Cerebellar cortex (tissue), 1 donor: Measurements from ENCODE around the gene DGKG.

Experiments
- DNase-seq: peaks from one replicate; pipeline ENCODE4 v3.0.0-alpha.2; 2015; ENCODE audit warnings: low spot score

Gene DGKG

DNA sequence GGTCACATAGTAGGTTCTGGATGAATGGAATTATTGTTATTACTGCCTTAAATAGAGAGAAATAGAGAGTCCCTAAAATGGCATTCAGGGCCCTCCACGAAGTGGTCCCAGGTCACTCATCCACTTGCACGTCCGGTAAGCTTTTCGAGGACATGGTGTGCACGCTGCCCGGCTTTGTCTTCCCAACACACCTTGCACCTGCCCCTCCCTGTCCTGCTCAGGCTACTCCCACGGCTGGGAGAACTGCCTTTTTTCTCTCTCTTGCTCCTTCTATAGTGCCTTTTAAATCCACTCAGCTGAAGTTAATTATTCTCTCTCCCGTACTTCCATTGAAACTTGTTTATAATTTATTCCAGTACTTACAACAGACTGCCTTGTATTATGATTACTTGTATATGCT lies 5.6 kb upstream of the DGKG start:
- DNase-seq, result no peak

DNA sequence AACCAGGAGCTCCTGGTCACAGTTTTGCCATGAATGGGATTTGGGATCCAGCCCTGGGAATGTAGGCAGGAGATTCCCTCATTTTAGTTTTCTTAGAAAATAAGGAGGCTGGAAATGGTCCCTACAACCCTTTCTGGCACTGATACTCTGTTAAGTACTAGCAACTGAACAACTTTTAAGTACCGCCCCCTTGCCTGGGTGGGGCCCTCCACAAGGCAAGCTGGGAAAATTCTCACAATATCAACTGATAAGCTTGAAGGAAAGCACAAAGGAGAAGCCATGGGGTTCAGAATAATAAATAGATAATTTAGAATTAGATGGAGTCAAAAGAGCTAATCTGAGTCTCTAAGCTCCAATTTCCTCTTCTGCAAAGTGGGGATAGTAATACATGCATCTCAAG lies 4.2 kb upstream of the DGKG start:
- DNase-seq, result no peak

DNA sequence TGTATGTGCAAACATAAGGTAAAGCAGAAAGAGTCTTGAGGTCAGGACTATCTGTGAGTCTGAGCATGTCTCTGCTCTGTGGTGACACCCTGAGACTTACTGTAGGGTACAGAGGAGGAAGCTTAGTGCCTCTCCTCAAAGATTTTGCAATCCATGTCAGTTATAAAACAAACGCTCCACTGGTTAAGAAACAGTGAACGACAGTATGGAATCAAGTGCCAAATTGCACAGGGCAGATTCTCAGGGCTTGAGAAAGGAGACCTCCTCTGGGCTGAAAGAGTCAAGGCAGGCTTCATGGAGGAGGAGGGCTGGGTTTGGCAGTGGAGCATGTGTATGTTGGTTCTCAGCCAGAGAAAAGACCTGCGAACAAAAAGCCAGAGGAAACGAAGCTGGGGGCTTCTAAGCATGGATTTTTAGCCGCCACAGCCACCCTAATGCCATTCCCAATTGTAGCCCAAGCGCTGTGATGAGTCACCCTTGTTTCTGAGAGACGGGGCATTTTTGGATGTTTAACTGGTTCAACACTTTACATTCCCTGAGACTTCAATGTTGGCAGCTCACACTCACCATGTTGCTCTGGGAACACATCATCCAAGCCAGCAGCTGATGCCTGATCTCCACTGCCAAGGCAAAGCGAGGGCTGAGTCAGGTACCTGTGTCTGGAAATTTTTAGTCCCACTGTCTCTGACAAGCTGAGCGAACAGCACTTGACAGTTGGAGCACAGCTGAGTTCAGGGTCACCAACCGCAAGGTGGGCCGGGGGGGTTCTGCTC lies 3.4 kb upstream of the DGKG start:
- peak; percentile 94 for DNase-seq

DNA sequence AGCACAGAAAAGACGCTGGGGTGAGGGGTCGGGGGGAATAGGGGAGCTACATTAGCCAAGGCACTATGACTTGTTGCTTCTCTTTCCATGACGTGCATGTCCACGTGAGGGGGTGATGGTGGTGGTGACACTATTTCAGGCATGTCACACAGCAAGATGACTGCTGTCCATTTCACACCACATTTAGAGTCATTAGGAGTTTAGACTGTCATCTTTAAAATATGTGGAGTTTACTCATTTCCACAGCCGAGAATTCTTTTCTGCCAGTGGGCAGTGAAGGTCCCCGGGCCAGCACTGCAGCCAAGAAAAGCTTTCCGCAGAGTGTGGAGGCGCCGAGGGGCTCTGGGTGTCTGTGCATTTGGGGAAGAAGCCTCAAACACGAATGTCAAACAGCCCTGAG lies 954 bp upstream of the DGKG start:
- DNase-seq, result no peak

DNA sequence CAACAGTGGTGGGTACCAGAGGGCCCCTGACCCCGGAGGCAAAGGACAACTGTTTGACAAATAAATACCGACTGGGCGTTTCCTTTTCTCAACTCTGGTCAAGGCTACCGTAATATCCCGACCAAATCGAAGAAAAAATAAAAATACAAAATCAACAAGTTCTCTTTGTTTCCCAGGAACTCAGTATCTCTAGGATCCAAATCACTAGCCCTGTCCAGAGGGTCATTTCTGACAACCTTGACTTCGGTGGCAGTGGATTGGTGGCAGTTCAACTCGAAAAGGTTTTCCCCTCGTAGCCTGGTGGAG lies 456 bp upstream of the DGKG start:
- DNase-seq, result no peak

DNA sequence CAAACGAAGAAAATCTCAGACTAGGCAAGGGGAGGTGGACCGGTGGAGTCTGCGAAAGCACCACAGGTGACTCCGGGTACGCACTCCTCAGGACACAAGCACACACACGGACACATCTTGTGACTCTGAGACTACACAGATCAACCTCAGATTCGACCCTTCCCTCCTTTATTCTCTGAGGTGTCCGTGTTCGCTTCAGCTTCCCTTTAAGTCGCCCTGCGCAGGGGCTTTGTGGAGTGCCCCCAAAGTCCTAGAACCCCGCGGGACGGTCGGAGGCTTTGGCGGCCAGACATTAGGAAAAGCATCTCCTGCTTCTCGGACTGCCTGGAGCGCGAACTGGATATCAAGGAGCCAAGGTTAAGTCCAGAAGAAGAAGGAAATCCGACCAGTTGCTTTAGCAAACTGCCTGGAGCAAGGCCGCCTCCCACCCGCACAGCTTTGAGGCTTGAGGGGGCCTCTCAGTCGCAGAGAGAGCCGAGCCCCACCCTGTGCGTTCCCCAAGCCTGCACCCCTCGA lies 730 bp downstream of the DGKG start:
- DNase-seq, result peak; percentile 37

DNA sequence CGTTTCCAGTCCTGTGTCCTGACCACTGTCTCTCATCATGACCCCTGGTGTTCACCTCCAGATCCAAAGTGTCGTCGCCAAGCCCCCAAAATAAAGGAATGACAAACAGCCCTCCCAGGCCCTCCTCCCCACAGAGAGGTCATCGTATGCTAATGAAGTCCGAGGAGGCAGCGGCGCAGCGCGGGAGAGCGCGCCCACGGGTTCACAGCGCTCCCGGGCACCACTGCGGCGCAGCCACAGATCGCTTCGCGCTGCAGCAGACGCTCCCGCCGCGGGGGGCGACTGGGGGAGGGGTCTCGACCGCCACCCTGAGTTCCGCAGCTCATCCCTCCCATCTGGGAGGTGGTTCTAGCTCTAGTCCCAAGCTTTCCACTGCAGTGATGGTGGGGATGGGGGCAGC lies 1.3 kb downstream of the DGKG start:
- DNase-seq, result peak; percentile 37

DNA sequence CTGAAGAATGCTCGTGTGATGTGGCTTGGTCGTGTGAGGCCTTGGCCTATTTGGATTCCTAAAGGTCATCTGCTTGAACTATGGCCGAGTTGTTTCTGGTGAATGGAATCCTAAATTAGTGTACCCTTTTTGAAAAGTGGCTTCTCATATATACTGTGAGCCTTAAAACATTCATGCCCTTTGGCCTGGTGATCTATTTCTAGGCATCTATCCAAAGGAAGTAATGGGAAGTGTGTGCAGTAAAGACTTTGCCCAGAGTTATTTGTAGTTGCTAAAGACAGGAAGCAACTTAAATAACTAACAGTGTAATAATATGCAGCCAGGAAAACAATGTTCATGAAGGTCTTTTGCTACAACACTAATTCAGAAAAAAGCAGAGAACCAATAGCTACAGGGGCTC lies 3.0 kb downstream of the DGKG start:
- no peak for DNase-seq

DNA sequence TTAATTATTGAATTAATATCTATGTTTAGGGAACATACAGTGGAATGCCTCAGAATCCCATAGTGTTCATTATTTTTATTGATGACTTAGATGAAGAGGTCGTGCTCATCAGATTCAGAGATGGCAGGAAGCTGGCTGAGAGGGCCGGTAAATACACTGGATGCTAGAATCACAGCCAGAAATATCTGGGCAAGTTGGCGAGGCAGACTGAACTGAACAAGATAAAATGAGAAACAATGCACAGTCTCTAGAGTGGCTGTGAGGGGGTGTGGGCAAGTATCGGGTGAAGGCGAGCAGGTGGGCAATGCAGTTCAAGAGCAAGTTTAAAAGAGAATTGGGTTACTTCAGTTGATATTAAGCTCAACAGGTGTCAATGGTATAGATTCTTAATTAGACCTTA lies 5.9 kb downstream of the DGKG start:
- DNase-seq, result no peak

DNA sequence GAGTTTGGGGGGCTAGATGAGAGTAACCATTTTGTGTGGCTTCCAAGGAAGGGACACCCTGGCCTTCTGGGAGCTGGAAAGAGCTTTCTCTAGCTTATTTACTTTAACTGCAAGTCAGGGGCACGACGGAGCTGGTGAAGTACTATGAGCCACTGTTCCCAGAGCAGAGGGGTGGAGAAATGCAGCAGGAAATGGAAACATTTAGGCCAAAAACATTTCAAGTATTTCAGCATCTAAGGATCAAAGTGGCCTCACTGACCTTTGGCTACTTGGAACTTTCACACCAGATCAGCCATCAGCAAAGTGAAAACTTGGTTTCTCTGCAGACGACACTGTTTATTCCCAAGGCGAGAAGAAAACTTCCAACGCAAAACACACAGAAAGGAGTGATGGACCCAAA lies 7.9 kb downstream of the DGKG start:
- DNase-seq, result no peak

DNA sequence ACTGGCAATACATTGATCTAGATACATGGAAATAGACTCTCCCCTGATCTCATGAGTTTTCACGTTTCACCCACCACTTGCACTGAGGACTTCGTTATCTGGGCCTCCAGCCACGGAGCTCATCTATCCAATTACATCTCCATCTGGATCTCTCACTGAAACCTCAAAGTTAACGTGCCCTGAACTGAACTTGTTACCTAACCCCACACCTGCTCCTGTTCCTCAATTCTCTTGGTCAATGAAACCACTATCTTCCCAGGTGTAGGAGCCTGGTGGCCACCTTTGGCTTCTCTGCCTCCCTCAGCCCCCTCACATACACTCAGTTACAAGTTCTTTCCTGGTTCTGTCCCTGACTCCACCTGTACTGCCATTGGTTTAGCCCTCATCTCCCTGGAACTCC lies 9.7 kb downstream of the DGKG start:
- no peak for DNase-seq

DNA sequence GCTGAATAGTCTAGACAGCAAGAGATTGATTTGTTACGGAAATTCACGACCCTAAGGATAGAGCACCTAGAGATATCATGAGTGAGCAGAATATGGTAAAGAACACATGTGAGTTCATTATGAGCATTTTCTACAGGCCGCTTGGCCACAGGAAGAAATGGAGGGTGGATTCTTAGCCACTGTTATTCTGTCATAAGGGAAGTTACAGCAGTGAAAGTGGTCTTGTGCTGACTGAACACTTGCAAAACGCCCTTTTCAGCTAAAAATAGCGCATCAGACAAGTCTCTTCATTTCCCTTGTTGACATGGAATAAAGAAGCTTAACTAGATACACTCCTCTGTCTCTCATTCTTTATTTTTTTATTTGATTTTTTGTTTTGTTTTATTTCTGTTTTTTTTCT lies 19.8 kb downstream of the DGKG start:
- DNase-seq, result no peak

DNA sequence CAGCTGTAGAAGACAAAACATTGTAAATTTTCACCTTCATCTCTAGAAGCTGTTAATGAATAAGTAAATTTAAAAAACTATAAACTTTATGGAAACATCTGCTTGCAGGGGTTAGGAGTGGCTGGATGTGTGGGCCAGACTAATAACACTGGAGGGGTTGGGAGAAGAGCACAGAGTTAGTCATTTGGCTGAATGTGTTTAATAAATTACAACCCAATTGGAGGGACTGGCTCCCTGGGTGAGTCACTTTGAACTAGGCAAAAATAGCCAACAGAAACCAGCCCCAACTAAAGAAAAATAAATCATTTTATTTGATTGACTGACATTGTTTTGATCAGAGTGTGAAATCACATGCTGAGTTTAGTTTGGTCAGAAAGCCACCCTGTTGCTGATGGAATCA lies 21.8 kb downstream of the DGKG start:
- DNase-seq, result no peak

DNA sequence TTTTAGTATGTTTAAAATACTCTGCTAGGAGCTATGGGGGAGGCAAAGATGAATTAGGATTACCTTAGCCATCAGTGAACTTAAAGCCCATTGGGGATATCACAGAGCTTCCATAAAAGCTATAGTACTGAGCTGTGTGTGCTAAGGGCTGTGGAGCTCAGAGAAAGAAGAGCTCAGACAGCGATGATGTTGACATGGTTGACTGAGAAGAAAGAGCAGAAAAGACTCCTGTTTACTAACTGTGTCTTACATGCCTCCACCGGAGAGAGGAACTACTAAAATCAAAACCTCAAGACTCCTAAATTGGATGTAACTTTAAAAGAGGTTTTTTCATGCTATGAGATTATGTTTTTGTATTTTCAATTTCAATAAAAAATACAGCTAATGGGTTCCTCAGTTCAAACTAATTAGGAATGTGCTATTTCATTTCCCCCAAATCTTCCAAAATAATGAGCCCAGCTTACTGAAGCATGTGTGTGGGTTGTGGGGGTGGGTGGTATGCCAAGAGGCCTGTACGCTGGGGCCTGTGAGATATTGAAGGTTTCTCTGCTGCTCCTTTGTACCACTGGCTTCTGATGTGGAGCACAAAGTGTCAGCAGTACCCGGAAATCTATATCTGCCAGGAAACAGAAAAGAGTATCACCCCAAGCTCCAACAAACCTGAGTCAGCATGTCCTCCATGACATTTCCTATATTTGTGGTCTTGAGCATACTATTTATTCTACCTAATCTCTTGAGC lies 22.7 kb downstream of the DGKG start:
- no peak for DNase-seq

DNA sequence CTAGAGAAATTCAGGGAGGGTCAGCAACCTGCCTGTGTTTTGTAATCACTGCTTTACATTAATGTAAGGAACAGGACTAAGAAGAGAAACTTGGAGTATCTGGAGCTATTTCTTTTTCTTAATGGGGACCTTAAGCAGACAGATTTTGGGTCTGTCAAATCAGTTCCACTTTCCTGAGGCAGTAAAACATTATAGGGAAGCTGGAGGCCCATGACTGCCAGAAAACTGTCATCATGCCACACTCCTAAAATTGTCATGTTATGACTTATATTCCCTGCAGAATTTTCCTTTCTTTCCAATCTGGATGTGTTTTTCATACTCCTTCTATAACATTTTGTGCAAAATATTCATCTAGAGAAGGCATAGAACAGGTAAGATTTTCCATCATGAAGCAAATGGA lies 28.8 kb downstream of the DGKG start:
- no peak for DNase-seq

DNA sequence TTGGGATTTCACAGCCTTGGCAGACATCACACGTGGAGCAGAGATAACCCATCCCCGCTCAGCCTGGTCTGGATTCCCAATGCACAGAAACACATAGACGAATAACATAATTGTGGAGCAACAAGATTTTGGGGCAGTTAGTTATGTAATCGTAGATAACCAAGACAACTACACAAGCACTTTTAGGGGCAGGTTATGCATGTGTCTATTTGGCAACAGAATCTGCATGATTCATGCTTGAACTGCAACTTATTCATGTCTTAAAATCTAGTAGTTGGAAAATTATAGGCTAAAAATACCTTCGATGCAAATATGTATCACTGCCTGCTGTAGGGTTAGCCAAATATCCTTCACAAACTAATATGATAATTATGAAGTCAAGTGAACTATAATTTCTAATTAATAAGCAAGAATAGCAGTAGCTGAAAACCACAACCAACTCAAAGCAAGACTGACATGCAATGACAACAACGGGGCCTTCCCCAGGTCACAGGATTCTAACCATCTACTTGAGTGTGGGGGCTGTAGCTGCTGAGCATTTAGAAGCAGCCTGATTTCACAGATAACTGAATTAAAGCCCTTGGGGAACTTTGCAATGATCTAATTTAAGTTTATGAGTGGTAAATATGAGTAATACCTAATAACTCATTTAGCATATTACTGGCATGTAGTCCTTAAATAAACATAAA lies 31.1 kb downstream of the DGKG start:
- no peak for DNase-seq

DNA sequence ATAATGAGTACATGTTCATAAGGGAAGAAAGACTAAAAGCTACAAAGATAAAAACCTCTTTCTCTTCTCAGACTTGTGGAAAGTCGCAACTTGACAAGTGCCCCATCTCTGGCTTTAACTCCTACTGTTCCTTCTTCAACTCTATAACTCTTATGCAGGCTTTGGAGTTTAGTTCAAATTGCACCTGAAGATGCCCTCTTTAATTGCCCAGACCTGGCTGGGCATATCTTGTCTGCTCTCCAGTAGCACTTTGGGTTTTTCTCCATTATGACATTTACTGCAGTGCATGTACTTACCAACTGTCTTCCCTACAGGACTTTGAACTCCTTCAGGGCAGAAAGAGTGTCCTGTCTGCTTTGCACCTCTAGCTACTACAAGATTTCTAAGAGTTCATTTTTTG lies 32.4 kb downstream of the DGKG start:
- DNase-seq, result no peak

DNA sequence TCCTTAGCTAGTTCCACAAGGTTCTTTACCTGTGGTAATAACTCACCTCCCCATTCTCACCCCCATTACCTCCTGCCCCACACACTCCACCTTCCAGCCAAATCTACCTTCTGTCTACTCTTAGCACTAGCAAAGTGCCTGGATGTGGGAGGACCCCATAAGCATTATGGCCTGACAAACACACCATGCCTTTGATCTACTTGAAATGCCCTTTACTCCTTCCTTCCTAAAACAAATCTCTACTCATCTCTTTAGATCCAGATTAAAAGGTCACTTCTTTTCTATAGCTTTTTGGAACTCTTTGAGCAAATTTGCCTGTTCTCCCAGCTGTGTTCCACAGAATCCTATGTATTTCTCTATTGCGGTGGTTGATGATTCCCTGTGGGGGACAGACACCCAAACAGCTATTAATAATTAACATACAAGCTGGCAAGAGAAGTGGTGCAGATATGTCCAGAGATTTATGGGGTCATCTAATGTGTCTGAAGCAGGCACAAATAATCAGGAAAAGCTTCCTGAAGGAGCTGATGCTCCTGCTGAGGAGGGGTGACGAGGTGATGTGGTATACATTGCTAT lies 34.0 kb downstream of the DGKG start:
- DNase-seq, result no peak

DNA sequence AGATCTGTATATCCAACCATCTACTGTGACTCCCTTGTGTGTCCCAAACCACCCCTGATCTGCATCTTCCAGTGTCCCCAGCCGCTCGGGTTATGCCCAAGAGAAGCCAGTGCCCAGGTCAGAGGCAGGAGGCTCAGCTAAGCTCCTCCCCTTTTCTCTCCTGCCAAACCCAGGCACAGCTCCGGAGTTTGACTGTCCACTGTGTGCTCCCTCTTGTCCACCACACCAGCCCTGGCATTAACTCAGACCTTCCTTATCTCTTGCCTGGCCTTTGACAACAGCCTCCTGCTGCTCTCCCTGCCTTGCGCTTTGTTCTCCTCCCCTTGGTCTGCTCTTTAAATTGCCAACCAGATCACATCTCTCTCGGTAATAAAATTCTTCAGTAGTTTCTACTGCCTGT lies 39.3 kb downstream of the DGKG start:
- no peak for DNase-seq

DNA sequence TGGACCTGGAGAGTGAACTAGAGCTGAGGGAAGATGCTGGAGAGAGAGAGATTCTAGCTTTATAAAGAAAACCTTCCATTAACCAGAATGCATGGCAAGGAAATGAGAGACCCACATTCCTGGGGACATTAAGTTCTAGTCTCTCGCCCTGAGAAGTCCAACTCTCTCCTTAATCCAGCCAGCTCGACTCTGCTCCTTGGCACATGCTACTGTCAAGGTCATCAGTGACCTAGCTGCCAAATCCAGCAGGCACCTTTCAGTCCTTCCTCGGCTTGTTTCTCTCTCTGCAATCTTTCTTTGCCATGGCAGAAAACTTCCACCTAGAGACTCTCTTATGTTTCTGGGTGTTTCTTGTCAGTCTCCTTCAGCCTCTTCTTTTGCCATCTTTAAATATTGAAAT lies 40.3 kb downstream of the DGKG start:
- DNase-seq, result no peak

DNA sequence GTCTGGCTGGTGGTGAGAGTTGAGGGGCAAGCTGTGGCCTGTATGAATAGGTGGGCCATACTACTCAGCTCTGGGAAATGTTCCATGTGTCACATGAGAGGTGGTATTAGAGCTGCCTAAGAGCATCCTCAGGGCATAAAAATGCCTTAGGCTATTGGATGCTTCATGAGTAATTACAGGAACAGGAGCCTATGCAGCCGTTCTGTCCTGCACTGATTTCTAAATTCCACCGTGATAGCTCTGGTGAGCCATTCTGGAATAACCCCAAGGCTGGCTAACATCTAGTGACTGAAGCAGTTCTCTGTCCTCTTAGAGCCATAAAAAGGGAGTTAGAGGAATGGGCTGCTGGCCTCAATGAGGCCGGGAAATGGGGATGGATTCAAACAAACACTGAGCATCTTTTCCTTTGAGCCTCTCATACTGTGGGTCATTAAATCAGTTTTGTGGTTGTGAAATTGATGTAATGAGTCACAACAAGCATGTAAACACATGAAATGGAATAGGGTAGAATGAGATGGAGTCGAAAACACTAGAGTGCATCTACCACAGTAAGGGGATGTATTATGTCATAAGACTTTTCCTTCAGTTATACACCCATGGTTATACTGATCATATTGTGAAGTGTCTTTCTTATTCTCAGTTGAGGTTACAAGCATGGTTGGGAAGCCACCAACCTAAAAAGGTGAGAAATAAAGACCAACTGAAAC lies 41.0 kb downstream of the DGKG start:
- no peak for DNase-seq

DNA sequence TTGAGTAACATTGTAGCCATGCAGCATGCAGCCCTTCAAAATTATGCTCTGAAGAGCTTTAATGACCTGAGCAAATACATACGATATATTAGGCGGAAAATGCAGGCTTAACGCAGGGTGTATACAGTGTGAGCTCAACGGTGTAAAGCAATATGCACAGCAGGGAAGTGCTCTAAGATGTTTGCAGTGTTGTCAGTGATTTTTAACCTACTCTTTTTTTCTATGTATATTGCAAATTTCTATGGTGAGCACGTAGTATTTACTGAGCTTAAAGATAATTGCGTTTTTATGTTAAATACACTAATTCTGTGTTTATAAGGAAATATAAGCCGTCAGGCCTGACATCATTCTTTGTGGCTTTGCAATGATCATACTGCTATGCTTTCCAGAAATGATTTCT lies 42.1 kb downstream of the DGKG start:
- no peak for DNase-seq
